GDM1 (cell line): Measurements from ENCODE around the gene SOCS6.
"Not testable (repeated sequence)": the region's sequence is repeated elsewhere in the genome, so short reads cannot be mapped to it uniquely, and the experiment has no call there.

Source experiments
- DNase-seq: peaks from one replicate; lab custom pipeline; 2025; lab: John Stamatoyannopoulos, UW

Gene SOCS6

GRCh38 chr18:70288851-70289328 is at the start of gene SOCS6:
Gene SOCS6, plus strand, starts transcription at chr18:70289045. Its CDS starts 35,624 bp downstream, at chr18:70324669.
- DNase-seq, result peak; percentile 69

GRCh38 chr18:70243131-70243929 is 45.5 kb upstream of the SOCS6 start:
- no peak for DNase-seq

DNA sequence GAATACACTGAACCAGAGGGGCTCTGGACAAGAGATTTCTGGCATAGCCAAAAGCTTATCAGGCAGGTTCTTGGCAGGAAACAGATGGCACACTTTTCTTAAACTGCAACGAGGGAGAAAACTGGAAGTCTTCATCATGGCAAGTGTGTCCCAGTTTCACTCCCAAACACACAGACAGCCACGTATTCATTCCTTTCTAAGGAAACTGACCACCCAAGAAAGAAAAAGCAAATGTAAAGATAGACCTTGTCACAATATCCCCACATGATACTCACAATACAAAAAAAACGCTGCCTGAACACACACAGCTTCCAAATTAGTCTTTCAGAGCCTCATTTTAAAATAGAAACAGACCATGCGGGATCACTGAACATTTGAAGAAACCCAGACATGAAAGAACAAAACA is 42.8 kb upstream of the SOCS6 start:
- peak; percentile 5 for DNase-seq

- DNase-seq, result no peak
These were observed 39.7 kb upstream of the SOCS6 start for GRCh38 chr18:70249118-70249517.

DNA sequence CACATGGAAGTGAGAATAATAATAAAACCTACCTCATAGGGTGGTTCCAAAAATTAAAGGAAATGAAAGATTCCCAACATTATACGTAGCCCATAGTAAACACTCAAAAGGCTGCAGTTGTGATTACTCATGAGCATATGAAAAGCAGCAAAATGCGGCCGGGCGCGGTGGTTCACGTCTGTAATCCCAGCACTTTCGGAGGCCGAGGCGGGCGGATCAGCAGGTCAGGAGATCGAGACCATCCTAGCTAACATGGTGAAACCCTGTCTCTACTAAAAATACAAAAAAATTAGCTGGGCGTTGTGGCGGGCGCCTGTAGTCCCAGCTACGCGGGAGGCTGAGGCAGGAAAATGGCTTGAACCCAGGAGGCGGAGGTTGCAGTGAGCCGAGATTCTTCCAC is 39.0 kb upstream of the SOCS6 start:
- not testable (repeated sequence) for DNase-seq

GRCh38 chr18:70250781-70251180 is 38.1 kb upstream of the SOCS6 start:
- no peak for DNase-seq

GRCh38 chr18:70256184-70256583 is 32.7 kb upstream of the SOCS6 start:
- no peak for DNase-seq

- no peak for DNase-seq
These were observed 31.9 kb upstream of the SOCS6 start for GRCh38 chr18:70256994-70257393.

DNA sequence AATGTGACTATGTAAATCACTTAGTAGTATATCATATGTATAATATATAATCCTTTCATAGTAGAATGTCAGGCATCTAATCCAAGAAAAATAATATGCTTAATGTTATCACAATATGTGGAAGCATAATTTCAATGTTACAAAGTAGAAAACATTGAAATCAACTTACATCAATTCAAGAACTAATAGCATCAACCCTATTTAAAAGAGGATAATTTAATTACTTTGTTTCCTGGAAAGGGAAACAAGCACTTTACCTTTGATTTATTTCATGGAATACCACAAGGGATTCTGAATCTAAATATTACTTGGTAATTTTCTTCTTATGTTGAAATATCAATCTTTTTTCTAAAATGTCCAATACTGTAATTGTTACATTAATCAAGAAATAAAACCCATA is 30.6 kb upstream of the SOCS6 start:
- no peak for DNase-seq

DNA sequence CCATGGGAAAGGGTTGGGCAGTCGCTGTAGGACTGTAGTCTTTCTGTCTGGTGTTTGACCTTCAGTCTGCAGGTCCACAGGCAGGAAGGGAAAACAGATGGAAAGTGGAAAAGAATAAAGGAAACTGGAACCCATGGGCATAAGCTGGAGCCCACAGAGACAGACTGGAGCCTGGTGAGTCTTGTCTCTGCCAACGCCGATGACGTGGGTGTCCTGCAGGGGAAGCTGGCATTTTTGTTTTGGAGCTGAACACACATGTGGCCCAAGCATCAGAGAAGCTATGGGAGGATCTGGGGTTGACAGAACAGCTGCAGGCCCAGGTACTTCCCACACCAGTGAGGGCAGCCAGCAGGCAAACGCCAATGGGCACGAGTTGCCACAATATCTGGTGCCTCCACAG is 28.2 kb upstream of the SOCS6 start:
- no peak for DNase-seq

GRCh38 chr18:70261141-70261788 is 27.6 kb upstream of the SOCS6 start:
- no peak for DNase-seq

DNA sequence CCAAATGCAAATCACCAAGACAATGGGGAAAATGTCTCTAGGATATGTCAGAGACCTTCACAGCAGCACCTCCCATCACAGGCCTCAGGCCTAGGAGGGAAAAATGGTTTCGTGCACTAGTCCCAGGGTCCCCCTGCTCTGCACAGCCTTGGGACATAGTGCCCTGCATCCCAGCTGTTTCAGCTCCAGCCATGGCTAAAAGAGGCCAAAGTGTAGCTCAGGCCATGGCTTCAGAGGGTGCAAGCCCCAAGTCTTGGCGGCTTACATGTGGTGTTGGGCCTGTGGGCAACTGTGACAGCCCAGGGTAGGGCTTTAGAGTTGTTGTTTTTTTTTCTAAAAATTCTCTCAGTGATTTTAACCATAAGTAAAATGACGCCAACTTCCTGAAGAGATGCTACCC is 25.5 kb upstream of the SOCS6 start:
- no peak for DNase-seq

- no peak for DNase-seq
These were observed 17.1 kb upstream of the SOCS6 start for GRCh38 chr18:70271742-70272141.

- DNase-seq, result no peak
These were observed 15.8 kb upstream of the SOCS6 start for GRCh38 chr18:70273021-70273420.

GRCh38 chr18:70276416-70277191 is 12.2 kb upstream of the SOCS6 start:
- no peak for DNase-seq

DNA sequence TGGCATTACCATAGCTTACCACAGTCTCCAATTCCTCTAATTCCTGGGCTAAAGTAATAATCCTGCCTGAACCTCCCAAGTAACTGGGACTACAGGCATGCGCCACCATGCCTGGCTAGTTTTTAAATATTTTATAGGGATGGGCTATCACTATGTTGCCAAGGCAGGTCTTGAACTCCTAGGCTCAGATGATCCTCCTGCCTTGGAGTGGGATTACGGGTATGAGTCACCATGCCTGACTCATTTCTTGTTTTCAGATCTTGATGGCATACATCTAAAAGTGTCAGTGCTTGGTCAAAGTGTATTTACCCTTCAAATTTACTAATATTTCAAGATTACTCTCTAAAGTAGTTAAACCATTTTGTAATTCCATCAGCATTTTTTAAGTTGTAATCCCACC is 9.4 kb upstream of the SOCS6 start:
- no peak for DNase-seq

GRCh38 chr18:70280007-70280925 is 8.6 kb upstream of the SOCS6 start:
- no peak for DNase-seq

- DNase-seq, result peak; percentile 48
These were observed 3.7 kb upstream of the SOCS6 start for GRCh38 chr18:70284976-70285620.

DNA sequence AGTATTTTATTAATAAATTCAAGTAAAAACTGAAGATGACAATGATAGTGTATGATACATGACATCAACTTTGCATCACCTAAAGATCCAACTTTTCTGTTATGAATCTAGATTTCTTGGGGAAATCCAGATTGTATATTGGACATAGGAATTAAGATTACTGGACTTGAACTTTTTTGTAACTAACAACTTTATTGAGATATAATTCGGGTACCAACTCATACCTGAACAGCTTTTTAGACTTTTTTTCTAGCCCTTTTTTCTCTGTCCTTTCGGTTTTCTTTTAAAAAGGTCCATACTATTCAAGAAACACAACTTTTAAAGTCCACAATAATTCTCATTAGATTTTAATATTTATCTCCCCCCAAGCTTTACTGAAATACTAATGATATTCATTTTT is 1.1 kb upstream of the SOCS6 start:
- DNase-seq, result no peak

DNA sequence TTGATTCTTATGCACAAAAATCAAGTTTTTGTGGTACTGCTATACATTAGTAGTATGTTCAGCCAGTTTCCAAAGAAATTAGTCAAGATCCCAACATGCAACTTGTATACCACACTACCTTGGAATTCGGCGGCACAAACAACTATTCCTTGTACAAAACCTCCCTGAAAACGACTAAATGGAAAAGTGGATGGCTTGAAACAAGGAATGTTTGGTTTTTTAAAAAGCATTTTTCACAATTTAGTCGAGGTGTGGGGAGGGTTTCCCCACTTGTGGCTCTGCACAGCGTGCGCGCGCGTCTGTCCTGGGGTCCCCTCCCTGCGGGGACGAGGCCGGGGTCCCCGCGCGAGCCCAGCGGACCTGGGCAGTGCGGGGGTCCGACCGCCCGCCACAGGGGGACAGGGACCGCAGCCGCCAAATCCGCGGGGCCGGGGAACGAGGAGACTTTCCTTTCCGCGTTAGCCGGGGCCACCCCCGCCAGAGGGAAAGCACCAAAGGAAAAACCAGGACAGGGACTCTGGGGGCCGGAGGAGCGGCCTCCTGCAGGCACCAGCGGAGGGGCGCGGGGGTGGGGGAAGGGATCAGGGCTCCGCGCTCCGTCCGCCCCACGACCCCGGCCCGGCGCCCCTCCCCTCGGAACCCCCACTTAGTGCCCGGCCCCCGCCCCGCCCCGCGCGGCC is 534 bp upstream of the SOCS6 start:
- no peak for DNase-seq
